Fibroblast of the aortic adventitia (primary cell): Measurements from ENCODE around the gene SPATC1L. TPM values are rescaled to one million over a fixed set of nuclear protein-coding genes. Genes with fewer than 3 reads are reported as not detected.

ENCODE experiments used
- DNase-seq: peaks from one replicate; pipeline ENCODE4 v3.0.0-alpha.2; 2010; ENCODE audit warnings: low read depth
- H3K4me3 ChIP-seq: 2 replicates; pipeline ENCODE4 v1.5.1; 2011; ENCODE audit warnings: low read depth, mild to moderate bottlenecking, control low read depth, low read length, moderate library complexity
- CTCF ChIP-seq: IDR thresholded peaks from 2 replicates; pipeline ENCODE4 v1.5.1; 2011; ENCODE audit warnings: mild to moderate bottlenecking, low read length, control low read depth, inconsistent platforms; ENCODE audit not compliant: insufficient read depth
- total RNA-seq: library from RNA; depleted of rRNA; stranded (reverse); fragments of >200 nt; gene quantifications from 2 replicates; pipeline ENCODE4 v1.2.3, GENCODE V29; 2012; ENCODE audit warnings: low replicate concordance

Gene SPATC1L
- total RNA-seq, 1 donor, result 9.4 TPM

GRCh38 chr21:46157987-46158451 lies 26.2 kb downstream of the SPATC1L start:
- TF ChIP-seq CTCF, result no peak
- no peak for DNase-seq
- H3K4me3 ChIP-seq, result no peak overlapping the region

GRCh38 chr21:46157396-46157986 lies 26.8 kb downstream of the SPATC1L start:
- no peak for TF ChIP-seq CTCF
- DNase-seq, result no peak
- no peak overlapping the region for H3K4me3 ChIP-seq

GRCh38 chr21:46156678-46157077 lies 27.6 kb downstream of the SPATC1L start:
- TF ChIP-seq CTCF, result no peak
- no peak for DNase-seq
- no peak overlapping the region for H3K4me3 ChIP-seq

- no peak for TF ChIP-seq CTCF
- no peak for DNase-seq
- H3K4me3 ChIP-seq, result no peak overlapping the region
Measured at GRCh38 chr21:46156378-46156645, 27.9 kb downstream of the SPATC1L start.

GRCh38 chr21:46155514-46156377 lies 28.5 kb downstream of the SPATC1L start, which contains the start of gene FTCD:
TSS of gene FTCD (minus strand) at chr21:46155579. CDS start at chr21:46155523, 56 bp downstream.
- no peak for TF ChIP-seq CTCF
- H3K4me3 ChIP-seq, result no peak within 1 kb of the TSS
- DNase-seq, result no peak

- no peak overlapping the region for H3K4me3 ChIP-seq
- no peak for DNase-seq
- no peak for TF ChIP-seq CTCF
Measured at GRCh38 chr21:46154955-46155513, 29.2 kb downstream of the SPATC1L start.
